IMR-90 (cell line): ENCODE measurements around the gene DISC1. TPM values are rescaled to one million over a fixed set of nuclear protein-coding genes. Genes with fewer than 3 reads are reported as not detected.

Experiments used
- ATAC-seq: fragments of 200-7000 bp; cut with Tn5 transposase; 2 replicates; pipeline ENCODE4 v1.9.1; 2020; ENCODE audit warnings: low read depth, mild to moderate bottlenecking, moderate library complexity
- BruUV-seq: library from RNA; stranded (reverse); fragments of 400-500 nt; replicated peaks from 2 replicates; lab custom pipeline; 2021; lab: Mats Ljungman, UMichigan
- CTCF ChIA-PET: fragments of 300-600 bp; formaldehyde crosslinking; extraction: SDS; loops from one replicate; lab custom pipeline; 2021; ENCODE audit warnings: antibody characterized with exemption; lab: Yijun Ruan, JAX
- POLR2A ChIA-PET: fragments of 300-600 bp; sonication (Branson Sonifier 250); formaldehyde crosslinking; loops from one replicate; lab custom pipeline; 2022; ENCODE audit warnings: antibody characterized with exemption; ENCODE audit not compliant: unreplicated experiment; lab: Charles Lee
- DNase-seq: peaks from one replicate; pipeline ENCODE4 v3.0.0; 2013
- H2AFZ ChIP-seq: replicated peaks from 2 replicates; pipeline ENCODE3; 2013; ENCODE audit warnings: low read length, mild to moderate bottlenecking; ENCODE audit not compliant: poor library complexity
- H2AK5ac ChIP-seq: 2 replicates; pipeline ENCODE4 v1.6.1; 2013; ENCODE audit warnings: low read depth, low read length, inconsistent platforms
- H2AK9ac ChIP-seq: replicated peaks from 2 replicates; pipeline ENCODE3; 2013; ENCODE audit warnings: mild to moderate bottlenecking, low read depth, low read length, moderate library complexity; ENCODE audit not compliant: poor library complexity
- H2BK120ac ChIP-seq: 2 replicates; pipeline ENCODE4 v1.6.1; 2013; ENCODE audit warnings: low read depth, low read length, inconsistent platforms
- H2BK15ac ChIP-seq: 3 replicates; pipeline ENCODE4 v1.6.1; 2013; ENCODE audit warnings: low read depth, low read length, inconsistent platforms
- H2BK20ac ChIP-seq: 2 replicates; pipeline ENCODE4 v1.6.1; 2013; ENCODE audit warnings: low read depth, mild to moderate bottlenecking, inconsistent platforms, low read length, moderate library complexity
- H2BK5ac ChIP-seq: 2 replicates; pipeline ENCODE4 v1.6.1; 2013; ENCODE audit warnings: mild to moderate bottlenecking, low read depth, low read length, inconsistent platforms; ENCODE audit not compliant: poor library complexity, severe bottlenecking
- H3K14ac ChIP-seq: replicated peaks from 2 replicates; pipeline ENCODE4 v1.6.1; 2013; ENCODE audit warnings: low read depth, low read length, inconsistent platforms
- H3K18ac ChIP-seq: 2 replicates; pipeline ENCODE4 v1.6.1; 2013; ENCODE audit warnings: low read depth, low read length, control low read depth
- H3K23ac ChIP-seq: 2 replicates; pipeline ENCODE4 v1.6.1; 2013; ENCODE audit warnings: low read depth, low read length, inconsistent platforms
- H3K27ac ChIP-seq: 2 replicates; pipeline ENCODE4 v1.5.1; 2013; ENCODE audit warnings: mild to moderate bottlenecking, control low read depth, low read length; ENCODE audit not compliant: insufficient read depth
- H3K27me3 ChIP-seq: 2 replicates; pipeline ENCODE4 v1.6.1; 2013; ENCODE audit warnings: low read length; ENCODE audit not compliant: control insufficient read depth, insufficient read depth
- H3K36me3 ChIP-seq: 2 replicates; pipeline ENCODE4 v1.6.1; 2013; ENCODE audit warnings: low read length, mixed read lengths; ENCODE audit not compliant: control insufficient read depth, insufficient read depth
- H3K4ac ChIP-seq: 2 replicates; pipeline ENCODE4 v1.6.1; 2013; ENCODE audit warnings: low read depth, low read length, inconsistent platforms
- H3K4me1 ChIP-seq: 2 replicates; pipeline ENCODE4 v1.6.1; 2013; ENCODE audit warnings: low read length, mixed read lengths; ENCODE audit not compliant: control insufficient read depth, insufficient read depth
- H3K4me2 ChIP-seq: 2 replicates; pipeline ENCODE4 v1.6.1; 2013; ENCODE audit warnings: low read depth, mild to moderate bottlenecking, control low read depth, low read length, moderate library complexity
- H3K4me3 ChIP-seq: 2 replicates; pipeline ENCODE4 v1.5.1; 2013; ENCODE audit warnings: low read depth, mild to moderate bottlenecking, control low read depth, low read length, moderate library complexity; ENCODE audit not compliant: insufficient read depth
- H3K56ac ChIP-seq: 2 replicates; pipeline ENCODE4 v1.6.1; 2013; ENCODE audit warnings: low read length, inconsistent platforms; ENCODE audit not compliant: insufficient read depth; ENCODE audit errors: extremely low read depth
- H3K79me1 ChIP-seq, 2 experiments: 2 replicates each; pipeline ENCODE4 v1.6.1; 2013; ENCODE audit warnings: low read length in 2 of 2, inconsistent platforms in 1 of 2, low read depth in 1 of 2
- H3K9ac ChIP-seq: 2 replicates; pipeline ENCODE4 v1.6.1; 2013; ENCODE audit warnings: low read depth, low read length, control low read depth
- H3K9me1 ChIP-seq: 2 replicates; pipeline ENCODE4 v1.6.1; 2013; ENCODE audit warnings: low read length, inconsistent platforms; ENCODE audit not compliant: insufficient read depth
- H3K9me3 ChIP-seq: 2 replicates; pipeline ENCODE4 v1.6.1; 2013; ENCODE audit warnings: low read length; ENCODE audit not compliant: control insufficient read depth, insufficient read depth
- H4K20me1 ChIP-seq: 2 replicates; pipeline ENCODE4 v1.6.1; 2013; ENCODE audit warnings: low read length, inconsistent platforms; ENCODE audit not compliant: insufficient read depth
- H4K5ac ChIP-seq: 2 replicates; pipeline ENCODE4 v1.6.1; 2013; ENCODE audit warnings: mild to moderate bottlenecking, low read depth, low read length, control low read depth
- H4K8ac ChIP-seq, 2 experiments: 2 replicates each; pipeline ENCODE4 v1.6.1; 2013; ENCODE audit warnings: low read depth in 2 of 2, low read length in 2 of 2, control low read depth in 1 of 2, inconsistent platforms in 1 of 2
- H4K91ac ChIP-seq: 2 replicates; pipeline ENCODE4 v1.6.1; 2013; ENCODE audit warnings: low read depth, low read length, inconsistent platforms; ENCODE audit not compliant: insufficient read depth
- BHLHE40 ChIP-seq: fragments of 150-350 bp; IDR thresholded peaks from 2 replicates; pipeline ENCODE4 v1.6.1; 2016; ENCODE audit warnings: mild to moderate bottlenecking, low read depth, low read length
- CEBPB ChIP-seq: IDR thresholded peaks from 2 replicates; pipeline ENCODE4 v1.6.1; 2012; ENCODE audit warnings: low read depth, low read length, improper control_type of control experiment
- ELK1 ChIP-seq: fragments of 150-350 bp; IDR thresholded peaks from 2 replicates; pipeline ENCODE4 v1.6.1; 2016; ENCODE audit warnings: low read depth, mild to moderate bottlenecking, low read length, moderate library complexity, borderline replicate concordance
- FOS ChIP-seq: fragments of 150-350 bp; IDR thresholded peaks from 2 replicates; pipeline ENCODE4 v1.6.1; 2016; ENCODE audit warnings: low read depth, low read length
- MAFK ChIP-seq: IDR thresholded peaks from 2 replicates; pipeline ENCODE4 v1.6.1; 2012; ENCODE audit warnings: low read depth, low read length, improper control_type of control experiment
- MAZ ChIP-seq: IDR thresholded peaks from 2 replicates; pipeline ENCODE4 v1.6.1; 2012; ENCODE audit warnings: low read depth, mild to moderate bottlenecking, low read length, improper control_type of control experiment, moderate library complexity, borderline replicate concordance
- MXI1 ChIP-seq: IDR thresholded peaks from 2 replicates; pipeline ENCODE4 v1.6.1; 2012; ENCODE audit warnings: low read depth, mild to moderate bottlenecking, low read length, moderate library complexity, borderline replicate concordance
- NFE2L2 ChIP-seq: fragments of 150-350 bp; IDR thresholded peaks from 2 replicates; pipeline ENCODE4 v1.6.1; 2016; ENCODE audit warnings: low read depth, mild to moderate bottlenecking, low read length
- POLR2A ChIP-seq: IDR thresholded peaks from 2 replicates; pipeline ENCODE4 v1.6.1; 2012; ENCODE audit warnings: mild to moderate bottlenecking, low read depth, low read length
- RAD21 ChIP-seq: IDR thresholded peaks from 2 replicates; pipeline ENCODE4 v1.6.1; 2012; ENCODE audit warnings: low read length, improper control_type of control experiment
- RCOR1 ChIP-seq: IDR thresholded peaks from 2 replicates; pipeline ENCODE4 v1.6.1; 2012; ENCODE audit warnings: mild to moderate bottlenecking, low read length, improper control_type of control experiment; ENCODE audit not compliant: insufficient replicate concordance
- RFX5 ChIP-seq: IDR thresholded peaks from 2 replicates; pipeline ENCODE4 v1.8.0; 2012; ENCODE audit warnings: low read depth, mild to moderate bottlenecking, low read length, moderate library complexity
- SMC3 ChIP-seq: fragments of 150-350 bp; IDR thresholded peaks from 2 replicates; pipeline ENCODE4 v1.6.1; 2016; ENCODE audit warnings: low read depth, mild to moderate bottlenecking, antibody characterized with exemption, low read length, moderate library complexity
- USF2 ChIP-seq: fragments of 150-350 bp; IDR thresholded peaks from 2 replicates; pipeline ENCODE4 v1.6.1; 2017; ENCODE audit warnings: mild to moderate bottlenecking, antibody characterized with exemption, low read length, low read depth
- WGBS, 2 experiments: methylation state at CpG; one replicate each; pipeline versions ENCODE4 v1.1.5 to v1.1.7; 2013; ENCODE audit warnings: missing lambda C conversion rate in 2 of 2; ENCODE audit not compliant: insufficient read length in 1 of 2; ENCODE audit errors: extremely low coverage in 2 of 2; 5-methylcytosine and 5-hydroxymethylcytosine counted together
- dilution Hi-C: fragments of 300-500 bp; cut with HindIII; formaldehyde crosslinking; loops from one replicate; pipeline ENCODE4 v1.14.3; 2018; ENCODE audit warnings: low sequenced_read_pairs; ENCODE audit not compliant: unreplicated experiment
- in situ Hi-C: fragments of 300-500 bp; cut with MboI; formaldehyde crosslinking; loops from 3 replicates; pipeline ENCODE4 v1.14.3; 2019; ENCODE audit warnings: low sequenced_read_pairs, inconsistent platforms, mixed read lengths
- intact Hi-C: fragments of 100-400 bp; cut with micrococcal nuclease; formaldehyde crosslinking; loops from 2 replicates; pipeline ENCODE4 v1.10.0; 2022
- polyA plus RNA-seq, 3 experiments: library from polyadenylated mRNA; depleted of rRNA; stranded (reverse); fragments of >200 nt; gene quantifications; 2 replicates each; pipeline ENCODE4 v1.2.3, GENCODE V29; 2012; ENCODE audit warnings: low replicate concordance in 1 of 3
- total RNA-seq: library from RNA; depleted of rRNA; stranded (reverse); fragments of >200 nt; gene quantifications from 2 replicates; pipeline ENCODE4 v1.2.3, GENCODE V29; 2012

The DISC1 gene
- total and polyA plus RNA-seq, 2 of the 4 experiments (the other 2 are of a cell fraction): 2.2 to 7.0 TPM

GRCh38 chr1:232009741-232010140 lies 383.2 kb downstream of the DISC1 start:
- intact Hi-C loops: loop anchor here (10.0 kb wide), 1 partner anchor 615 kb away; no protein-coding TSS in a partner anchor
- H3K18ac ChIP-seq: no peak overlapping the region

More at GRCh38 chr1:232009741-232010140, 383.2 kb downstream of the DISC1 start:
- H4K5ac ChIP-seq: no peak overlapping the region
- CTCF ChIA-PET: no interaction called here
- no peaks in the 10 kb centered on the region for H3K79me1 ChIP-seq
- H3K4me1 ChIP-seq: peaks cover 11% of the 10 kb centered on the region
- BruUV-seq: no TSS peak
- H3K56ac ChIP-seq: no peak overlapping the region
- no peak overlapping the region for H4K91ac ChIP-seq
- dilution Hi-C loops (no loop called here), in situ Hi-C loops (loop anchor here (10.0 kb wide), 1 partner anchor 605 kb away; no protein-coding TSS in a partner anchor)
- H4K20me1 ChIP-seq: no peaks in the 10 kb centered on the region
- no peaks in the 10 kb centered on the region for H3K27me3 ChIP-seq
- H3K23ac ChIP-seq: no peak overlapping the region
- DNase-seq (no peak), ATAC-seq (no peak)
- H2AK9ac ChIP-seq: no peak overlapping the region
- H2BK5ac ChIP-seq: no peak overlapping the region
- POLR2A ChIA-PET: no interaction called here
- H2AK5ac ChIP-seq: no peak overlapping the region
- peaks cover 4% of the 10 kb centered on the region for H3K9me1 ChIP-seq
- WGBS, 2 experiments: no CpG with 5 or more reads among the region's 1 CpG
- H3K4me2 ChIP-seq: no peak overlapping the region
- H2AFZ ChIP-seq: no peak overlapping the region
- H3K4me3 ChIP-seq: no peak overlapping the region
- H2BK120ac ChIP-seq: no peak overlapping the region
- H3K9me3 ChIP-seq: no peaks in the 10 kb centered on the region
- H3K27ac ChIP-seq: no peak overlapping the region
- TF ChIP-seq SMC3 (no peak), RFX5 (no peak), NFE2L2 (no peak), MAZ (no peak), MAFK (no peak), MXI1 (no peak), USF2 (no peak), CEBPB (no peak), RAD21 (no peak), BHLHE40 (no peak), RCOR1 (no peak), FOS (no peak), POLR2A (no peak), ELK1 (no peak)
- H4K8ac ChIP-seq: no peak overlapping the region
- H3K4ac ChIP-seq: no peak overlapping the region
- H3K14ac ChIP-seq: no peak overlapping the region
- H3K9ac ChIP-seq: no peak overlapping the region
- H3K36me3 ChIP-seq: no peaks in the 10 kb centered on the region; the same call in 1 of the 2 replicates
- H2BK20ac ChIP-seq: no peak overlapping the region; the same call in 1 of the 2 replicates
- H2BK15ac ChIP-seq: no peak overlapping the region
